ENCODE measurements around the gene IGFBP4.

The IGFBP4 gene

GRCh38 chr17:40458851-40459482 lies 15.7 kb downstream of the IGFBP4 start:
- Histone ChIP-seq H3K36me3 (ENCODE audit: insufficient read depth, low read depth, low read length) (peaks cover 29% of the 10 kb centered on the region), H3K4me1 (ENCODE audit: insufficient read depth, low read length) (peaks cover 22% of the 10 kb centered on the region; the same call in 1 of the 2 replicates), H3K9ac (ENCODE audit: low read depth, low read length) (no peak overlapping the region), H3K27ac (ENCODE audit: low read length) (no peak overlapping the region), H3K9me3 (ENCODE audit: insufficient read depth, low read depth, low read length) (no peaks in the 10 kb centered on the region), H3K4me3 (ENCODE audit: low read length) (no peak overlapping the region), H3K27me3 (ENCODE audit: insufficient read depth, low read length) (no peaks in the 10 kb centered on the region)

DNA sequence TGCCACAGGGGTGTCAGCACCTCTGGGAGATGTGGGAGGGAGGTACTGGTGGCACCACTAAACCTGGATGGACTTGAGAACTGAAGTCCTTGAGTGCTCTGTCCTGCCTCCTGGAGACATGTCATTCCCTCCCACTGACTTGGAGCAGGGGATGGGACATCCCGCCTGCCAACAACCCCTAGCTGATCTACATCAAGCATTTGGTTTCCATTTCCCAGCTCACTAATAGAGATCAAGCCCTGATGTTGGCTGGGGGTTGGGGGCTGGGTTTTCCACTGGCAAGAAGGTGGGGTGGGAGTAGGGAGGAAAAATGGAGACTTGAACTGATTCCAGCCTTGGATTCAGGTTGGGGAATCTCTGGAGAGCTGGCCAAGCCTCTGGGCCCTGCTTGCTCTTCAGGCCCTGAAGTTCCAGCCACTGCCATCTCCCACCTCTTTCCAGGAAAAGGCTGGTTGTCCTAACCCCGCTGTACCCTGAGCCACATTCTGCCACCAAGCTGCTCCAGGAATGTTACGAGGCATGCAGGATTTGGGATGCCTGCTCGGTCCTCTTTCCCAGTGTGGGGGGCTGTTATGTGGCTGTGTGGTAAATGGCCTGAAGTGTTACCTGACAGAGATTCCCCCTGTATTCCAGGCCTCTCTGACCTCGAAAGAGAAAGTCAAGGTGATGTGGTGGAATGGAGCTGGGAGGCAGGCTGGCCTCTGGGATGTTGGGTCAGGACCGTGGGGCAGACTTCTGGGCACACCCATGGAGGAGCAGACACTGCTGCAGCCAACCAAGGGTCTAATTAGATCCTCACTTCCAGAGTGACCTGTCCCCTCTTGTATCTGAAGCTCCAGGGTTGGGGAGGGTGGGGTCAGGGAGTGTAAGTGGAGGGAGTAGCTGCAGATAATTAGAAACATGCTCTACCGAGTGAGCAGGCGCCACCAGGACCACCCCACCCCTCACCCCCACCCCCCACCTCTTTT lies 16.7 kb downstream of the IGFBP4 start:
- H3K36me3 ChIP-seq (ENCODE audit: insufficient read depth, low read depth, low read length): peaks cover 20% of the 10 kb centered on the region
- no peak overlapping the region for H3K9ac ChIP-seq (ENCODE audit: low read depth, low read length)
- peaks cover 25% of the 10 kb centered on the region; the same call in 1 of the 2 replicates for H3K4me1 ChIP-seq (ENCODE audit: insufficient read depth, low read length)
- H3K27ac ChIP-seq (ENCODE audit: low read length): no peak overlapping the region
- H3K27me3 ChIP-seq (ENCODE audit: insufficient read depth, low read length): no peaks in the 10 kb centered on the region
- H3K9me3 ChIP-seq (ENCODE audit: insufficient read depth, low read depth, low read length): no peaks in the 10 kb centered on the region
- H3K4me3 ChIP-seq (ENCODE audit: low read length): no peak overlapping the region

DNA sequence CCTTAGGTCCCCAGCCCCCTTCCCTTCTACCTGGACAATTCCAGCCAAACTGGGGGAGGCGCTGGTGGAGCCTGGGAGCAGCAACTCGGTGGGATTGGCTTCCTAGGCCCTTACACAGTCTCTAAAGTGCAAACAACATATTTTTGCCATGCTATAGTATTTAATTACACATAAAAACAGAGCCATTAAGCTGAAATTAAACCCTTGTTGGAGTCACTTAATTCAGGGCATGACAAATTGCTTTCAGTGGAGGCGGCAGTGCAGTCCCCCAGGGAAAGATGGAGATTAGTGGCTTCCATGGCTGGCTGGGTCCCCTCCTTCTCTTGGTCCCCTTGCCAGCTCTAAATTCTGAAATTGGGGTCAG lies 17.3 kb downstream of the IGFBP4 start:
- Histone ChIP-seq H3K9ac (ENCODE audit: low read depth, low read length) (no peak overlapping the region), H3K36me3 (ENCODE audit: insufficient read depth, low read depth, low read length) (peaks cover 19% of the 10 kb centered on the region), H3K4me1 (ENCODE audit: insufficient read depth, low read length) (peaks cover 25% of the 10 kb centered on the region; the same call in 1 of the 2 replicates), H3K4me3 (ENCODE audit: low read length) (no peak overlapping the region), H3K9me3 (ENCODE audit: insufficient read depth, low read depth, low read length) (no peaks in the 10 kb centered on the region), H3K27me3 (ENCODE audit: insufficient read depth, low read length) (no peaks in the 10 kb centered on the region), H3K27ac (ENCODE audit: low read length) (no peak overlapping the region)

DNA sequence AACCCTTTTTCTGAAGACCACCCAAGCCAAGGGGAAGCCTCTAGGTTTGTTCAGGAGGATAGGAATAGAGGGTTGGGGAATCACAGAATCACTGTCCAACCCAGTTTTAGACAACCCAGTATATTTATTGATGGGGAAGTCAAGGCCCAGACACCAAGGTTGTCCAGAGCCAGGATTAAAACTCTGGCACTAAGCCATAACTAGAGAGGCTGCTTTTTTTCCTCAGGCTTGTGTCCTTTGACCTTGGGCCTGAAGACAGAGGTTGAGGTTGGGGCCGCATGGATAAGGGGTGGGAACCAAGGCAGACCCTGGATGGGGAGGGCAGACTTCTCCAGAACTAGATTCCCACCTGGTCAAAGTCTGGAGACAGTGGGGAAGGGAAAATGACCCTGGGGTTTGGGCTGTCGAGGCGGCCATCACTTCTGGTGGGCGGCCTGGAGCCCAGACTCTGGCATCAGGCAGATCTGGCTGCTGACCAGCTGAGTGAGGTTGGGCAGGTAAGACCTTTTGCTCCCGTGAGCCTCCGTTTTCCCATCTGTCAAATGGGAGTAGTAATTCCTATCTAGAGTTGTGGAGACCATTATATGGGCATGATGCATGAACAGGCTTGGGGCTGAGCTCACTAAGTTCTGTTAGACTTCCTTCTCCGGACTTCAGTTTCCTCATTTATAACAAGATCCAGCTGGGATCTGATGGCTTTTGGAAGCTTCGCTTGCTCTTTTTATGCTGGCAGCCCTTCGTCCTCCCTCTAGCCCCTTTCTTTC lies 17.9 kb downstream of the IGFBP4 start:
- H3K9ac ChIP-seq (ENCODE audit: low read depth, low read length): no peak overlapping the region
- H3K9me3 ChIP-seq (ENCODE audit: insufficient read depth, low read depth, low read length): no peaks in the 10 kb centered on the region
- no peak overlapping the region for H3K4me3 ChIP-seq (ENCODE audit: low read length)
- H3K27me3 ChIP-seq (ENCODE audit: insufficient read depth, low read length): no peaks in the 10 kb centered on the region
- H3K4me1 ChIP-seq (ENCODE audit: insufficient read depth, low read length): peaks cover 25% of the 10 kb centered on the region; the same call in 1 of the 2 replicates
- H3K27ac ChIP-seq (ENCODE audit: low read length): no peak overlapping the region
- H3K36me3 ChIP-seq (ENCODE audit: insufficient read depth, low read depth, low read length): peaks cover 13% of the 10 kb centered on the region

DNA sequence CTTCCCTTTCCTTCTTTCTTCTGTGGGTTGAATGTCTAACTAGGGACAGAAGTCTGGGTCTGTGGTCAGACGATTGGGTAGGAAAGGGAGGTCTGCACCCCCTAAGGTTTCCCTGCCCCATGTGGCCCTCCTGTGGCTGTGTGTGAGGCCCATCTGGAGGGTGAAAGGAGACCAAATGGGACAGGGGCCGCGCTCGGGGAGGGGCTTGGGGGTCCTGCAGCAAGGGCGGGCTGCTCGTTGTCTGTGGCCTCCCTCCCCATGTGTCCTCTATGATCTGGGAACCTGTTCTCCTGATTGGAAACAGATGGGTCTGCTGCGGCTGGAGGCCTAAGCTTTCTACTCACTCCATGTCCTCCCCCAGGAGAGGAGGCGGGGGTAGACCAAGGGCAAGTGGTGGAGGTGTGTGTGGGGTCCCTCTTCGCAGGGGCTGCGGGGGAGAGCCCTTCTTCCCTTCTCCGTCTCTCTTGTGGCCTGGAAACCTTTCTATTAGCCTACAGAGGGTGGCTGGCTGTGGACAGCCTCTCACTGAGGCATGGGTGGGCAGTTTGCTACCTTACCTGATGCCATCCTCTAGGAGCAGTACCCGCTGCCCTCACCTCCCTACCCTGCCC lies 18.6 kb downstream of the IGFBP4 start:
- Histone ChIP-seq H3K27ac (ENCODE audit: low read length) (peak overlapping the region; percentile 63), H3K9ac (ENCODE audit: low read depth, low read length) (no peak overlapping the region), H3K4me1 (ENCODE audit: insufficient read depth, low read length) (peaks cover 25% of the 10 kb centered on the region; the same call in 1 of the 2 replicates), H3K36me3 (ENCODE audit: insufficient read depth, low read depth, low read length) (peaks cover 6% of the 10 kb centered on the region), H3K9me3 (ENCODE audit: insufficient read depth, low read depth, low read length) (no peaks in the 10 kb centered on the region), H3K27me3 (ENCODE audit: insufficient read depth, low read length) (no peaks in the 10 kb centered on the region), H3K4me3 (ENCODE audit: low read length) (no peak overlapping the region)

GRCh38 chr17:40462343-40463121 lies 19.3 kb downstream of the IGFBP4 start:
- Histone ChIP-seq H3K27me3 (ENCODE audit: insufficient read depth, low read length) (no peaks in the 10 kb centered on the region), H3K9ac (ENCODE audit: low read depth, low read length) (peak overlapping the region; percentile 62; the same call in 1 of the 2 replicates), H3K4me3 (ENCODE audit: low read length) (no peak overlapping the region), H3K27ac (ENCODE audit: low read length) (peak overlapping the region; percentile 63), H3K9me3 (ENCODE audit: insufficient read depth, low read depth, low read length) (no peaks in the 10 kb centered on the region), H3K4me1 (ENCODE audit: insufficient read depth, low read length) (peaks cover 25% of the 10 kb centered on the region; the same call in 1 of the 2 replicates), H3K36me3 (ENCODE audit: insufficient read depth, low read depth, low read length) (no peaks in the 10 kb centered on the region; the same call in 1 of the 2 replicates)

- peak overlapping the region; percentile 63 for H3K27ac ChIP-seq (ENCODE audit: low read length)
- peaks cover 21% of the 10 kb centered on the region; the same call in 1 of the 2 replicates for H3K4me1 ChIP-seq (ENCODE audit: insufficient read depth, low read length)
- H3K4me3 ChIP-seq (ENCODE audit: low read length): no peak overlapping the region
- no peaks in the 10 kb centered on the region for H3K9me3 ChIP-seq (ENCODE audit: insufficient read depth, low read depth, low read length)
- peak overlapping the region; percentile 62; the same call in 1 of the 2 replicates for H3K9ac ChIP-seq (ENCODE audit: low read depth, low read length)
- H3K36me3 ChIP-seq (ENCODE audit: insufficient read depth, low read depth, low read length): no peaks in the 10 kb centered on the region
- H3K27me3 ChIP-seq (ENCODE audit: insufficient read depth, low read length): no peaks in the 10 kb centered on the region
These were observed 19.9 kb downstream of the IGFBP4 start for GRCh38 chr17:40463122-40463550.

DNA sequence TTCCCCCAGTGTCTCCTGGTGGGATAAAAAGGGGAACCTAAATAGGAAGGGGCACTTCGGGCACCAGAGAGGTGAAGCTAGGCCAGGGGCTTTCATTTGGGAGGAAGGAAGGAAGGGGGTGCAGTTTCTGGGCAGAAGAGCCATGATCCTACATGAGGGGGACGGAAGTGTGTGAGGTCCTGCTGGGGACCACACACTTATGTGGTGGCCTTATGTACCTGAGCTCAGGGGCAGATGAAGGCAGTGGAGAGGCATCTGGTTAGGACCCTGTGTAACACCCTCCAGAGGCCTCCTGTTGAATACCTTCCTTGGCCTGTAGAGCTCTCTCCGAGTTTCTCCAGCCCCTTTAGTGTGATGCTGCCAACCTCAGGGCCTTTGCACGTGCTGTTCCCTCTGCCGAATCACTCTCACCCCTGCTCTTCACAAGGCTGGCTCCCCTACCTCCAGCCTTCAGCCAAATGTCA lies 21.2 kb downstream of the IGFBP4 start:
- H3K27ac ChIP-seq (ENCODE audit: low read length): no peak overlapping the region
- H3K9me3 ChIP-seq (ENCODE audit: insufficient read depth, low read depth, low read length): no peaks in the 10 kb centered on the region
- no peak overlapping the region for H3K4me3 ChIP-seq (ENCODE audit: low read length)
- peaks cover 15% of the 10 kb centered on the region; the same call in 1 of the 2 replicates for H3K4me1 ChIP-seq (ENCODE audit: insufficient read depth, low read length)
- H3K36me3 ChIP-seq (ENCODE audit: insufficient read depth, low read depth, low read length): no peaks in the 10 kb centered on the region
- H3K9ac ChIP-seq (ENCODE audit: low read depth, low read length): peak overlapping the region; percentile 11; the same call in 1 of the 2 replicates
- no peaks in the 10 kb centered on the region for H3K27me3 ChIP-seq (ENCODE audit: insufficient read depth, low read length)

DNA sequence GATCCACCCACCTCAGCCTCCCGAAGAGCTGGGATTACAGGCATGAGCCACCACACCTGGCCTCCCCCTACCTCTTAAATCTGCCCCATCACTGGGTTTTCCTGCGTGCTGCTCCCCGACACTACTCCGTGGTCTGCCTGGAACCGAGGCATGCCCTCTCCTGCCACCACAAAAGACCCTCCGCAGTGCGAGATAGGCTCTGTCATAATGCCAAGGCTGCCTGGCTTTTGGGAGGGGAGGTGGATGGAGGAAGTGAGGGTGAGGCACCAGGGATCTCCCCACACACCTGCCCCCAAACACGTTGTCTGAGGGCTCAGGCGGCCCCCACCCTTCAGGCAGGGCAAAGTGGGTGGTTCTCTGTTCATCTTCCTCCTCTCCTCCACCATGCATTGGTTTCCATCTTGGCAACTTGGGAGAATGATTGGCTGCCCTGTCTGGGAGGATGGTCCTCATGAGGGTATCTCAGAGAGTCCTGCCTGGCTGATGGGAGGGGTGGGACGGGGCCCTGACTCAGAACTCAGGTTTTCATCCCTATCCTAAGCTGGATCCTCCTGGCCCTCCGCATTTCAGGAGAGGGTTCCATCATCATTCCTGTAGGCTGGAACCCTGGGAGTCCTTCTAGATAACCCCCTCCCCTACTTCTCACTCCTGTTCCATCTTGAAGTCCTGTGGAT lies 23.2 kb downstream of the IGFBP4 start:
- Histone ChIP-seq H3K4me1 (ENCODE audit: insufficient read depth, low read length) (peaks cover 19% of the 10 kb centered on the region; the same call in 1 of the 2 replicates), H3K27ac (ENCODE audit: low read length) (no peak overlapping the region), H3K4me3 (ENCODE audit: low read length) (no peak overlapping the region), H3K9me3 (ENCODE audit: insufficient read depth, low read depth, low read length) (no peaks in the 10 kb centered on the region), H3K9ac (ENCODE audit: low read depth, low read length) (no peak overlapping the region), H3K27me3 (ENCODE audit: insufficient read depth, low read length) (no peaks in the 10 kb centered on the region), H3K36me3 (ENCODE audit: insufficient read depth, low read depth, low read length) (no peaks in the 10 kb centered on the region)

- H3K4me3 ChIP-seq (ENCODE audit: low read length): no peak overlapping the region
- peaks cover 4% of the 10 kb centered on the region; the same call in 1 of the 2 replicates for H3K9me3 ChIP-seq (ENCODE audit: insufficient read depth, low read depth, low read length)
- H3K9ac ChIP-seq (ENCODE audit: low read depth, low read length): no peak overlapping the region
- no peaks in the 10 kb centered on the region for H3K36me3 ChIP-seq (ENCODE audit: insufficient read depth, low read depth, low read length)
- H3K27ac ChIP-seq (ENCODE audit: low read length): no peak overlapping the region
- no peaks in the 10 kb centered on the region for H3K27me3 ChIP-seq (ENCODE audit: insufficient read depth, low read length)
- H3K4me1 ChIP-seq (ENCODE audit: insufficient read depth, low read length): peaks cover 17% of the 10 kb centered on the region; the same call in 1 of the 2 replicates
These were observed 24.1 kb downstream of the IGFBP4 start for GRCh38 chr17:40467281-40467867.

Data from iPS-20b (cell line).